GM12801 (cell line): Measurements from ENCODE around the gene DNAJB12.

Source experiments
- TF ChIP-seq, protein P1 (sequence below): IDR thresholded peaks from one replicate; pipeline ENCODE4 v1.5.1; 2011; ENCODE audit warnings: control low read depth; ENCODE audit not compliant: insufficient read length; ENCODE audit errors: extremely low read depth

Gene DNAJB12

DNA sequence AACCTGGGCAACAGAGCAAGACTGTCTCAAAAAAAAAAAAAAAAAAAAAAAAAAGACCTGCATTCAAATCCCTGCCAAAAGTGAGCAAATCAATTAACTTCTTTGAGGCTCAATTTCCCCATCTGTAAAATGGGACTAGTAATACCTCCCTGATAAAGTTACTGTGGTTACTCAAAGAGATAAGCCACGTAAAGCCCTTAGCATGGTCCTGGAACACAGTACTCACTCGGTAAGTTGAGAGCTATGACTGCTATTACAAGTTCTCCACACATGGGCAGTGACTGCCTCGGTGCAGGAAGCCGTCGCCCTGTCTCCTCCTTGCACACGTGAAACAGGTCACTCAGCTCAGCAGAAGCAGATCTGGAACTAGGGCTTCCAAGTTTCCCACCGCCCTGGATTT is 43.1 kb downstream of the DNAJB12 start:
- TF ChIP-seq, protein P1, sequence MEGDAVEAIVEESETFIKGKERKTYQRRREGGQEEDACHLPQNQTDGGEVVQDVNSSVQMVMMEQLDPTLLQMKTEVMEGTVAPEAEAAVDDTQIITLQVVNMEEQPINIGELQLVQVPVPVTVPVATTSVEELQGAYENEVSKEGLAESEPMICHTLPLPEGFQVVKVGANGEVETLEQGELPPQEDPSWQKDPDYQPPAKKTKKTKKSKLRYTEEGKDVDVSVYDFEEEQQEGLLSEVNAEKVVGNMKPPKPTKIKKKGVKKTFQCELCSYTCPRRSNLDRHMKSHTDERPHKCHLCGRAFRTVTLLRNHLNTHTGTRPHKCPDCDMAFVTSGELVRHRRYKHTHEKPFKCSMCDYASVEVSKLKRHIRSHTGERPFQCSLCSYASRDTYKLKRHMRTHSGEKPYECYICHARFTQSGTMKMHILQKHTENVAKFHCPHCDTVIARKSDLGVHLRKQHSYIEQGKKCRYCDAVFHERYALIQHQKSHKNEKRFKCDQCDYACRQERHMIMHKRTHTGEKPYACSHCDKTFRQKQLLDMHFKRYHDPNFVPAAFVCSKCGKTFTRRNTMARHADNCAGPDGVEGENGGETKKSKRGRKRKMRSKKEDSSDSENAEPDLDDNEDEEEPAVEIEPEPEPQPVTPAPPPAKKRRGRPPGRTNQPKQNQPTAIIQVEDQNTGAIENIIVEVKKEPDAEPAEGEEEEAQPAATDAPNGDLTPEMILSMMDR: no peak

DNA sequence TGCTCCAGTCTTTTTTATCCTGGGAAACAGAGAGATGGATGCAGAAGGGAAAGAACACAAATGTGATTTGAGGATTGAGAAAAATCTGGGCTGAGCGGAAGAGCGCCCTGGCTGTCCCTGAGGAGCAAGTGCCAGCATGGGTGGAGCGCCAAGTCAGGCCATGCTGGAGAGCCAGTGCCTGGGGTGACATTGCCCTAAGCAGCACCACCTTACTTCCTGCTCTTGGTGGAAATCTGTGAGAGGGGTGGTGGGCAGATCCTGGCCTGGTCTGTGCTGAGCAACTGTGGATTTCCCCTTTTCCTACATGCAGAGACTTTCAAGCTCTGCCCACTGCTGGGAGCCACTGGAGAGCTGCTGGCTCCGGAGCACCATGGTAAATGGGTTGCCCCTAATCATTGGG is 44.1 kb downstream of the DNAJB12 start:
- TF ChIP-seq, protein P1: no peak

DNA sequence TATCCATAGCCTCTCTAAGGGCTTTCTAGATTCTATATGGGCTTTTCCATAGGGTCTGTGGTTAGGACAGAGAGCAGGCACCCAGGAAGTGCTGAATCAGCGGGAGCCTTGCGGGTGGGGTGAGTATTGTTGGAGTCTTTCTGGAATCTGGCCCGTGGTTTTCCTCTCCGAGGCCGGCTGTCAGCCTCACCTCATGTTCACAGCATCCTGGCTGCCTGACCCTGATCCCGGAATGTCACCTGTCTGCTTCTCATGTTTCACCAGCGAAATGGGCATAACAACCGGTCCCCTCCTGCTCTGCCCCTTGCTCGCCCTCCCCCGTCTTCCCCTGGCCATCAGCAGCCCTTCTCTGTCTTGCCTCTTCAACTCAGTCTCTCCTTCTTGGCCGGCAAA is 44.5 kb downstream of the DNAJB12 start:
- TF ChIP-seq, protein P1: no peak

DNA sequence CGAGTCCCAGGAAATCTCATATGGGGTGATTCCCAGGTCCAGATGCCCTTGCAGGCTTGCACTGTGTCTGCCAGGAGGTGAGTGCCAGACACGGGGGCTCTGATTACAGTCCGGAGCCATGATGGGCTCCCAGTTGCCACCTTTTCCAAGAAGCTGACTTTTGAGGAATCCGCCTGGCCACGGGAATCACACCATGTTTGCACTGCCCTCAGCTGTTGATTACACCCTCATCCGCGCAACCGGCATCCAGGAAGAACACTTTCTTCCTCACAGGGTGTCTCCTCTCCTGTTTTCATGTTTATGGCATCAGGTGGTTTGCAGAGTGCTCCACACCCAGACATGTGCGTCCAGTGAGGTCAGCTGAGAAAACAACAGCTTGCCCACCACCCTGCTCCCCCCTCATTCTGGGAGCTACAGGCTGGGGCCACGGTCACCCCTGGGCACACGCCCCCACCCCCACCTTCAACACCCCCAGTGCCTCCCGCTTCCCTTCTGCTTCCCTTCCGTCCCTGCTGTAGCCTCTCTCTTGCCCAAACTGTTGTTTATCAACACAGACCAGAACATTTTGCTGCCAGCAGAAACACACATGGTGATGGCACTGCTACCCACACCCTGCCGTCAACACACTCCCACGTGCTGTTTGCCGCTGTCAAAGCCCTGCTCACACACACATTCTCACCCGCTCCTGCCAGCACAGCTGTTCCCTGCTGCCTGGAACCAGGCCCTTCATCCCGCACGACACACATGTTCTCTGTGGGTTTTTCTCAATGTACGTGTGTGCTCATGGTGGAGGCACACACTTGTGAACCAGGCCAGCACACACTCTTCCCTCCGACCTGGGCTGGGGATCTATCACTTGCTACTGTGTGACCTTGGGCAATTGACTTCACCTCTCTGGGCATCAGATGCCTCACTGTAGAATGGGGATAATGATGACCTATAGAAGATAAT is 45.2 kb downstream of the DNAJB12 start:
- TF ChIP-seq, protein P1: no peak

DNA sequence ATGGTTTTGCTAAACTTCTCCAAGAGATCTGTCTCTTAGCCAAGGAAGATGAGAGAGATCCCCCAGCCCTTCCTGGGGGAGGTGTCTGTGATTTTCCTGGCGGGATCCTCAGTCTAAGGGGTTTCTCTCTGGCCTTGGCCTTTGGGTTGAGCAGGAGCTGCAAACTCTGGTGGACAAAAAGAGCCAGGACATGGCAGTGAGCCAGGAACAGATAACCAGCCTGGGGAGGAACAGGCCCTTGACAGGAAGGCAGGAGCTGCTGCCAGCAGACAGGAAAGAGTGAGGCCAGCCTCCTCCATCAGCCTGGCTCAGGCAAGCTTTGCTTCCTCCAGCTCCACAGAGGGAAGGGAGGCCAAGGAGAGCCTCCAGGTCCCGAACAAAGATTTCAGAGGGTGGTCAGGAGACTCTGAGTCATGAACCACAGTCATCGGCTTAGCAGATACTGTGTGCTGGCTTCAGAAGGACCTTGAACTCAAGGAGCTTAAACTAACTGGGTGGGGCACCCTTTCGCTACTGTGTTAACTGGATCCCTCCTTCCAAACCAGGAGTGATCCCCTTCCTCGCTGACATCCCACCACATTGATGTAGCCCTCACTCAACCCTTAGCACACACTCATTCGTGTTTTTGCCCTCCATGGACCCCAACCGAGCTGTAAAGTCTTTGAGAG is 46.3 kb downstream of the DNAJB12 start:
- TF ChIP-seq, protein P1: no peak

DNA sequence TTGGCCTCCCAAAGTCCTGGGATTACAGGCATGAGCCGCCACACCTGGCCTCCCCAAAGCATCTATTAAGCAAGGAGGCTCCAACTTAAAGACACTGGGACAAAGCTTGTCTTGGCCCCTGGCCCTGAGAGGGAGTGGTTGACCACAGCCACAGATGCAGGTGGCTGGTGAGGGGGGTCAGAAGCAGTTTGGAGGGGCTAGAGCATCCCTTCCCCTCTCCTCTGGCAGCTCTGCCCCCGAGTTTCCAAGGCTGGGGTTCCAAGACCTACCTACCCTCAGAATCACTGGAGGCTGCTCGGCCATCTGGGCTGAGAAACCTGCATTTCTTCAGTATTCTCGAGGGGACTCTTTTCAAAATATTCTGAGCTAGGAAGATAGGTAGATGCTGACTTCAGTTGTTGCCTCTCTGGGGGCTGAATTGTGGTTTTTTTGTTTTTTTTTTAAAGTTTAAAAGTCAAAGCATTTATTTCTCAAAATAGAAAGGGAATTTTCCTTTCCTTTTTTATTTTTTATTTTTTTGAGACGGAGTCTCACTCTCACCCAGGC is 48.4 kb downstream of the DNAJB12 start:
- TF ChIP-seq, protein P1: no peak

DNA sequence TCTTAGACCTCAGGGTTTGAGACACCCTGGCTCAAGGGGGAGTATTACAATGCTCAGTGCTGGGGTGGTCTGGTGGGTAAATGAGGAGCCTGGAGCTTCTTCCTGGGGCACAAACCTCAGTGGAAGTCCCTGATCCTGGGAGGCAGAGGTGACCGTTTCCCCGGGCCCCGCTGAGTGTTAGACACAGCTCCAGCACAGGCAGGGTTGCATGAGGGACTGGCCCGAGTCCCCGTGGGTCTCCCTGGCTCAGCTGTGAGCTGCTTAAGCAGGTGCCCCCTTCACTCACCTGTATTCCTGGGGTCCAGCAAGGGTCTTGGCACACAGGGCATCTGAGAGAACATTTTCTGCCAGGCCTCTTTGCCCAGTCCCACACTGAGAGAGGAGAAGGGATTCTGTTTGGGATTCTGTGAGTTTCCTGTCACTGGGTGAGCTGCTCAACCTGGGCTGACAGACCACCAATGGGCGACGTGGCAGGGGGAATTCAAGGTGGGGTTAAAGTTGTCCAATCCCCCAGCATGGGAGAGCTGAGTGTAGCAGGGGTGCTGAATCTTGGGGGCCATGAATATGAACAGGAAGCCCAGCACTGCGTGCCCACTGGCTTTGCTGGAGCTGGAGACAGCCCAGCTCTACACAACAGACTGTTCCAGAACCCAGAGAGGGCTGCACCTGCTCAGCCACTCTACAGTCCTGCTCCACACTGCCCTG is 51.1 kb downstream of the DNAJB12 start:
- TF ChIP-seq, protein P1: no peak
